PC-3 (cell line): ENCODE measurements around the gene NXPH4. TPM values are rescaled to one million over a fixed set of nuclear protein-coding genes. Genes with fewer than 3 reads are reported as not detected.

Source experiments
- ATAC-seq: fragments of 200-7000 bp; cut with Tn5 transposase; 2 replicates; pipeline ENCODE4 v1.9.1; 2020; ENCODE audit warnings: mild to moderate bottlenecking, moderate library complexity
- BruUV-seq: library from RNA; stranded (reverse); fragments of 400-500 nt; replicated peaks from 2 replicates; lab custom pipeline; 2021; lab: Mats Ljungman, UMichigan
- CTCF ChIA-PET: fragments of 300-600 bp; sonication (Branson Sonifier 250); formaldehyde crosslinking; loops from one replicate; lab custom pipeline; 2022; ENCODE audit warnings: antibody characterized with exemption; lab: Charles Lee
- POLR2A ChIA-PET: fragments of 300-600 bp; sonication (Branson Sonifier 250); formaldehyde crosslinking; loops from one replicate; lab custom pipeline; 2022; ENCODE audit warnings: antibody characterized with exemption; ENCODE audit not compliant: unreplicated experiment; lab: Charles Lee
- DNase-seq: peaks from one replicate; pipeline ENCODE4 v3.0.0-alpha.2; 2015
- H2AFZ ChIP-seq: fragments of 300-600 bp; sonication (generic); 2 replicates; pipeline ENCODE4 v1.6.0; 2016; ENCODE audit warnings: antibody characterized with exemption, low read length
- H3F3A ChIP-seq: fragments of 300-600 bp; sonication (generic); one replicate; pipeline ENCODE4 v1.6.0; 2017; ENCODE audit warnings: antibody characterized with exemption, low read length, control low read depth, mild to moderate bottlenecking; ENCODE audit not compliant: unreplicated experiment
- H3K27ac ChIP-seq: fragments of 300-600 bp; sonication (generic); 2 replicates; pipeline ENCODE4 v1.5.1; 2016; ENCODE audit warnings: mild to moderate bottlenecking, low read length
- H3K27me3 ChIP-seq: fragments of 300-600 bp; sonication (generic); 2 replicates; pipeline ENCODE4 v1.6.1; 2016; ENCODE audit warnings: low read length, mixed read lengths
- H3K36me3 ChIP-seq: fragments of 300-600 bp; sonication (generic); 2 replicates; pipeline ENCODE4 v1.6.1; 2016; ENCODE audit warnings: low read depth, mixed run types, low read length, mixed read lengths
- H3K4me1 ChIP-seq: fragments of 300-600 bp; sonication (generic); 2 replicates; pipeline ENCODE4 v1.5.1; 2016; ENCODE audit warnings: low read length; ENCODE audit not compliant: insufficient read depth
- H3K4me2 ChIP-seq: fragments of 300-600 bp; sonication (generic); 2 replicates; pipeline ENCODE4 v1.6.0; 2016; ENCODE audit warnings: low read length
- H3K4me3 ChIP-seq: fragments of 300-600 bp; sonication (generic); 2 replicates; pipeline ENCODE4 v1.5.1; 2016; ENCODE audit warnings: mild to moderate bottlenecking, low read length, mixed read lengths
- H3K79me2 ChIP-seq: fragments of 300-600 bp; sonication (generic); 2 replicates; pipeline ENCODE4 v1.6.1; 2017; ENCODE audit warnings: low read length, mixed read lengths
- H3K9ac ChIP-seq: fragments of 300-600 bp; sonication (generic); 2 replicates; pipeline ENCODE4 v1.6.0; 2016; ENCODE audit warnings: mild to moderate bottlenecking, low read length
- H3K9me2 ChIP-seq: fragments of 300-600 bp; sonication (generic); replicated peaks from 2 replicates; pipeline ENCODE4 v1.6.1; 2016; ENCODE audit warnings: mixed run types, low read length, mixed read lengths
- H3K9me3 ChIP-seq: fragments of 300-600 bp; sonication (generic); 2 replicates; pipeline ENCODE4 v1.6.1; 2016; ENCODE audit warnings: low read length, mixed read lengths
- H4K20me1 ChIP-seq: fragments of 300-600 bp; sonication (generic); 2 replicates; pipeline ENCODE4 v1.6.1; 2016; ENCODE audit warnings: low read length, mixed read lengths
- EZH2 ChIP-seq: fragments of 300-600 bp; sonication (generic); IDR thresholded peaks from one replicate; pipeline ENCODE4 v1.6.1; 2017; ENCODE audit warnings: antibody characterized with exemption, mild to moderate bottlenecking, low read length; ENCODE audit not compliant: unreplicated experiment
- EZH2phosphoT487 ChIP-seq: fragments of 300-600 bp; sonication (generic); IDR thresholded peaks from 2 replicates; pipeline ENCODE4 v1.6.1; 2018; ENCODE audit warnings: mild to moderate bottlenecking, antibody characterized with exemption, low read length, borderline replicate concordance
- intact Hi-C: fragments of 100-400 bp; cut with micrococcal nuclease; formaldehyde crosslinking; loops from 2 replicates; pipeline ENCODE4 v1.9.0; 2023
- total RNA-seq: library from RNA; depleted of rRNA; stranded (reverse); fragments of >200 nt; gene quantifications from 2 replicates; pipeline ENCODE4 v1.2.3, GENCODE V29; 2014
- TF ChIP-seq, protein P1 (sequence below): fragments of 300-600 bp; sonication (generic); conservative IDR thresholded peaks from 2 replicates; pipeline ENCODE4 v1.5.1; 2017; ENCODE audit warnings: antibody characterized with exemption, low read depth, mild to moderate bottlenecking, low read length

The NXPH4 gene
- total RNA-seq, 1 experiment from 2014 or later = 15.1 TPM

DNA sequence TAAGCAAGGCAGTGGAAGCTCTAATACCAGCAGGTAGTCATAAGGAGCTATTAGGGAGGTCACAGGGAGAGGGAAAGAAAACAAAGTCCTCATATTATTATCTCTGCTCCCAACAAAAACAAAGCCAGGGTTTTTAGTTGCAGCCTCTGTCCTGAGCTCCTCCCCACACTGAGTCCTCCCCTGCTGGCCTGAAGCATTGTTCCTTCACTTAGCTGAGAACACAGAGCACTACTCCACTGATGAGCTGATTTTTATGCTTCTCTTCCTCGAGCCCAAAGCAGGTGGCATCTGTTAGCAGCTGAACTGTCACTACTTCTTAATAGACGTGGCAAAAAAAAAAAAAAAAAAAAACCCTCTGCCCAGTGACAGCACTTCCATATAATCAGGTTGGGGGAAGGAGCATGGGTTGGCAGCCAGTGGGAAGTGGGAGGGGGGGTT, 44.9 kb downstream of the NXPH4 start:
- H3K9ac ChIP-seq = no peak overlapping the region
- no peaks in the 10 kb centered on the region for H4K20me1 ChIP-seq
- no peaks in the 10 kb centered on the region for H3K27me3 ChIP-seq
- H3K9me3 ChIP-seq = no peaks in the 10 kb centered on the region
- intact Hi-C loops = no loop called here
- no peaks in the 10 kb centered on the region for H3K79me2 ChIP-seq
- no peak overlapping the region for H3K27ac ChIP-seq
- ChIA-PET POLR2A (no interaction called here), CTCF (no interaction called here)
- H3K4me2 ChIP-seq = no peak overlapping the region
- DNase-seq = no peak
- no peak overlapping the region for H3K4me3 ChIP-seq
- BruUV-seq = no TSS peak
- TF ChIP-seq, protein P1, sequence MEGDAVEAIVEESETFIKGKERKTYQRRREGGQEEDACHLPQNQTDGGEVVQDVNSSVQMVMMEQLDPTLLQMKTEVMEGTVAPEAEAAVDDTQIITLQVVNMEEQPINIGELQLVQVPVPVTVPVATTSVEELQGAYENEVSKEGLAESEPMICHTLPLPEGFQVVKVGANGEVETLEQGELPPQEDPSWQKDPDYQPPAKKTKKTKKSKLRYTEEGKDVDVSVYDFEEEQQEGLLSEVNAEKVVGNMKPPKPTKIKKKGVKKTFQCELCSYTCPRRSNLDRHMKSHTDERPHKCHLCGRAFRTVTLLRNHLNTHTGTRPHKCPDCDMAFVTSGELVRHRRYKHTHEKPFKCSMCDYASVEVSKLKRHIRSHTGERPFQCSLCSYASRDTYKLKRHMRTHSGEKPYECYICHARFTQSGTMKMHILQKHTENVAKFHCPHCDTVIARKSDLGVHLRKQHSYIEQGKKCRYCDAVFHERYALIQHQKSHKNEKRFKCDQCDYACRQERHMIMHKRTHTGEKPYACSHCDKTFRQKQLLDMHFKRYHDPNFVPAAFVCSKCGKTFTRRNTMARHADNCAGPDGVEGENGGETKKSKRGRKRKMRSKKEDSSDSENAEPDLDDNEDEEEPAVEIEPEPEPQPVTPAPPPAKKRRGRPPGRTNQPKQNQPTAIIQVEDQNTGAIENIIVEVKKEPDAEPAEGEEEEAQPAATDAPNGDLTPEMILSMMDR = no peak
- TF ChIP-seq EZH2phosphoT487 = no peak
- no peak for TF ChIP-seq EZH2
- H3K4me1 ChIP-seq = no peaks in the 10 kb centered on the region
- no peak overlapping the region for H2AFZ ChIP-seq
- H3F3A ChIP-seq = no peaks in the 10 kb centered on the region
- H3K36me3 ChIP-seq = peaks cover 6% of the 10 kb centered on the region; the same call in 1 of the 2 replicates
- ATAC-seq = no peak
- no peaks in the 10 kb centered on the region for H3K9me2 ChIP-seq

DNA sequence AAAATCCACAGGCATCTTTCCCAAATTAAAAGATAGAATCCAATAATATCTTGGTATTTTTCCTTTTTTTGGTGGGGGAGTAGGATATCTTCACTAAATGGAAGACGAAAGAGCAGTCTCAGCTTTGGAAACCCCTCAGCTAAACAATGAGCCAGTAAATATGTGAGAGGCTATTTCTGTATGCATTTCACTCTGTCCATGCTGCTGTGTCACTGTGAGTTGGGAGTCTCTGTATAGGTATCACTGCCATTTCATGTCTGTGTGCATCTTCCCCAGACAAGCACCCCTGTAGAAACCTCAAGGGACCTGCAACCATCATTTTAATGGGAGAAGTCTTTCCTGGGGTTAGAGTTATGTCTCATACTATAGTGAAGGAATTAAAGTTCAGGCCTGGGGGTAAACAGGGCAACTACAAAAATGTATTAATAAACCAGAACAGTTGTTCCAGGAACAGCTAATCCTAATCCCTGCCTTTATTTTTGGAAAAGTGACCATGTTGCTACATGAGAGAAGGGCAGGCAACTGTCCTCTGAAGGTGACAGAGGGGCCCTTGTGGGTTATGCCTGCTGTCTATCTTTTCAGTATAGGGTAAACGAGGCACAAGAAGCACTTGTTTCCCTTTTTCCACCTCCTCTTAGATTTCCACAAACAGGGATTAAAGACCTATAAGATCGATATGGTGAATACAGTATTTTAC, 45.7 kb downstream of the NXPH4 start:
- Histone ChIP-seq H3K4me2 (no peak overlapping the region), H3K36me3 (0 out of 2 replicates have a peak, but pooled peaks cover 6% of the 10 kb centered on the region), H2AFZ (no peak overlapping the region), H3K9me2 (no peaks in the 10 kb centered on the region), H3K9me3 (no peaks in the 10 kb centered on the region), H3K27me3 (no peaks in the 10 kb centered on the region), H3F3A (no peaks in the 10 kb centered on the region), H3K79me2 (no peaks in the 10 kb centered on the region), H4K20me1 (no peaks in the 10 kb centered on the region), H3K27ac (no peak overlapping the region), H3K9ac (no peak overlapping the region), H3K4me1 (no peaks in the 10 kb centered on the region), H3K4me3 (no peak overlapping the region)
- ChIA-PET CTCF (no interaction called here), POLR2A (no interaction called here)
- TF ChIP-seq EZH2phosphoT487 (no peak), EZH2 (no peak)
- TF ChIP-seq, protein P1 = no peak
- no peak for DNase-seq
- no TSS peak for BruUV-seq
- intact Hi-C loops = no loop called here
- ATAC-seq = no peak

DNA sequence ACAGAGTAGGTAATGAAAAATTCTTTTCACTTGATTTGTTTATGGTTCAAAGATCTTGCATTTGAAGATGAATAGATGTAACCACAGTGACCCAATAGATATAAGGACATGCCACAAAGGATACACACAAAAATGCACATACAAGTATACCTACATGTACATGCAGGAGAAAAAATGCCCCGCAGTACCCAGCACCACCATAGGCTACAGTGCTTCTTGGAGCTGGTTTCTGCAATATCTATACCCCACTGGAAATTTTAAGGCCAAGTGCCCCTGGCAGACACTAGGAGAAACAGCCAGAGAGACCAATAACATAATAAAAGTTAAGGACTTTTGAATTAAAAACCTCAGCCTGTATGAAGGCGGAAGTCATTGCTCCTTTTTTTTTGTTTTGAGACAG, 46.5 kb downstream of the NXPH4 start:
- Histone ChIP-seq H3K4me3 (no peak overlapping the region), H3K9ac (no peak overlapping the region), H3K27me3 (no peaks in the 10 kb centered on the region), H3K4me2 (no peak overlapping the region), H3K36me3 (0 out of 2 replicates have a peak, but pooled peaks cover 6% of the 10 kb centered on the region), H3K9me2 (no peaks in the 10 kb centered on the region), H3K79me2 (no peaks in the 10 kb centered on the region), H3K27ac (no peak overlapping the region), H3K4me1 (no peaks in the 10 kb centered on the region), H3K9me3 (no peaks in the 10 kb centered on the region), H3F3A (no peaks in the 10 kb centered on the region), H4K20me1 (no peaks in the 10 kb centered on the region), H2AFZ (no peak overlapping the region)
- no TSS peak for BruUV-seq
- intact Hi-C loops = loop anchor here (1.0 kb wide), 1 partner anchor 190 kb away; no protein-coding TSS in a partner anchor
- no peak for TF ChIP-seq EZH2
- TF ChIP-seq, protein P1 = no peak
- no peak for TF ChIP-seq EZH2phosphoT487
- ChIA-PET POLR2A (no interaction called here), CTCF (no interaction called here)
- DNase-seq (no peak), ATAC-seq (no peak)
